ENCODE results near the gene TMEM272.

- no peak for TF ChIP-seq EP300 (IDR thresholded peaks at IDR 0.05)
- no peak for TF ChIP-seq CTCF (IDR thresholded peaks at IDR 0.05)
- no peak for TF ChIP-seq POLR2AphosphoS5 (IDR thresholded peaks at IDR 0.05)
These were observed 74.1 kb downstream of the TMEM272 start for GRCh38 chr13:51770681-51771417.
